HepG2 (cell line): Measurements from ENCODE around the gene EFNA2. TPM values are rescaled to one million over a fixed set of nuclear protein-coding genes. Genes with fewer than 3 reads are reported as not detected.

ENCODE experiments used
- ATAC-seq: fragments of 200-7000 bp; cut with Tn5 transposase; 3 replicates; pipeline ENCODE4 v1.9.1; 2020; ENCODE audit warnings: mild to moderate bottlenecking, moderate library complexity
- BruUV-seq: library from RNA; stranded (reverse); fragments of 400-500 nt; replicated peaks from 2 replicates; lab custom pipeline; 2021; lab: Mats Ljungman, UMichigan
- CTCF ChIA-PET: fragments of 300-600 bp; formaldehyde crosslinking; extraction: SDS; loops from one replicate; lab custom pipeline; 2021; ENCODE audit warnings: low total read pairs, inconsistent platforms, low intra/inter-chr PET ratio; lab: Yijun Ruan, JAX
- POLR2A ChIA-PET: fragments of 350-600 bp; sonication (Branson Sonifier 250); formaldehyde crosslinking; loops from one replicate; lab custom pipeline; 2020; ENCODE audit warnings: antibody characterized with exemption, inconsistent platforms; lab: Yijun Ruan, JAX
- DNase-seq: peaks from one replicate; pipeline ENCODE4 v3.0.0-alpha.2; 2015; ENCODE audit warnings: low spot score
- FAIRE-seq: peaks from 3 replicates; lab custom pipeline; 2011; peaks lifted over from hg19 to GRCh38; lab: Jason Lieb, UNC
- H2AFZ ChIP-seq: one replicate; pipeline ENCODE4 v1.6.1; 2011; ENCODE audit warnings: low read length, inconsistent platforms
- H3K27ac ChIP-seq: fragments of 300-600 bp; 3 replicates; pipeline ENCODE4 v1.8.0; 2011; ENCODE audit warnings: mixed run types, mild to moderate bottlenecking, mixed read lengths, low read length, inconsistent platforms; ENCODE audit not compliant: insufficient read depth; ENCODE audit errors: extremely low read length
- H3K27me3 ChIP-seq, 2 experiments: fragments of 200-600 bp in 1 of 2; 2 replicates in 1 of 2; 3 replicates in 1 of 2; pipeline versions ENCODE4 v1.6.0 to v1.8.0; 2011; ENCODE audit warnings: low read length in 2 of 2, mild to moderate bottlenecking in 2 of 2, moderate library complexity in 2 of 2, inconsistent platforms in 1 of 2; ENCODE audit not compliant: insufficient read depth in 2 of 2, control insufficient read depth in 1 of 2
- H3K36me3 ChIP-seq, 2 experiments: fragments of 200-600 bp in 1 of 2; replicated peaks in 1 of 2; 2 replicates in 1 of 2; 3 replicates in 1 of 2; pipeline versions ENCODE4 v1.5.1 to v1.8.0; 2011; ENCODE audit warnings: low read length in 2 of 2, inconsistent platforms in 1 of 2; ENCODE audit not compliant: insufficient read depth in 2 of 2, control insufficient read depth in 1 of 2
- H3K4me1 ChIP-seq: 2 replicates; pipeline ENCODE4 v1.5.1; 2012; ENCODE audit warnings: low read length, inconsistent platforms; ENCODE audit not compliant: insufficient read depth
- H3K4me2 ChIP-seq: 2 replicates; pipeline ENCODE4 v1.6.0; 2011; ENCODE audit warnings: low read depth, low read length, inconsistent platforms
- H3K4me3 ChIP-seq, 3 experiments: fragments of 200-600 bp in 1 of 3; sonication (generic), shearing (Covaris generic) in 1 of 3; replicated peaks in 1 of 3; 2 replicates each; pipeline ENCODE4 v1.5.1; 2011 to 2016; ENCODE audit warnings: low read length in 3 of 3, inconsistent platforms in 2 of 3, low read depth in 2 of 3, mild to moderate bottlenecking in 2 of 3, control low read depth in 1 of 3, mixed read lengths in 1 of 3; ENCODE audit not compliant: insufficient read depth in 1 of 3
- H3K79me2 ChIP-seq: one replicate; pipeline ENCODE4 v1.6.1; 2011; ENCODE audit warnings: low read length, inconsistent platforms; ENCODE audit not compliant: insufficient read depth
- H3K9ac ChIP-seq: 2 replicates; pipeline ENCODE4 v1.6.0; 2011; ENCODE audit warnings: mild to moderate bottlenecking, low read depth, low read length, inconsistent platforms; ENCODE audit not compliant: insufficient read depth
- H3K9me3 ChIP-seq: 2 replicates; pipeline ENCODE4 v1.5.1; 2012; ENCODE audit warnings: mild to moderate bottlenecking, low read length
- H4K20me1 ChIP-seq: 2 replicates; pipeline ENCODE4 v1.6.0; 2011; ENCODE audit warnings: inconsistent platforms, mild to moderate bottlenecking, low read length, moderate library complexity; ENCODE audit not compliant: insufficient read depth
- ADNP ChIP-seq: sonication (generic); formaldehyde crosslinking; IDR thresholded peaks from 2 replicates; pipeline ENCODE4 v1.4.0; 2020; ENCODE audit warnings: missing genetic modification reagents
- BORCS8-MEF2B ChIP-seq: sonication (generic); formaldehyde crosslinking; IDR thresholded peaks from 2 replicates; pipeline ENCODE4 v1.8.0; 2022; ENCODE audit warnings: mild to moderate bottlenecking, missing genetic modification reagents
- FOXO1 ChIP-seq: sonication (generic); formaldehyde crosslinking; IDR thresholded peaks from 2 replicates; pipeline ENCODE4 v1.4.0; 2020; ENCODE audit warnings: missing genetic modification reagents
- KDM2A ChIP-seq: sonication (generic); formaldehyde crosslinking; IDR thresholded peaks from 2 replicates; pipeline ENCODE4 v1.4.0; 2020; ENCODE audit warnings: low read depth, missing genetic modification reagents, borderline replicate concordance
- MED1 ChIP-seq: sonication (generic); formaldehyde crosslinking; IDR thresholded peaks from 2 replicates; pipeline ENCODE4 v1.4.0; 2020; ENCODE audit warnings: missing genetic modification reagents
- SAFB2 ChIP-seq: sonication (generic); formaldehyde crosslinking; IDR thresholded peaks from 2 replicates; pipeline ENCODE4 v1.5.1; 2020; ENCODE audit warnings: missing genetic modification reagents, low read depth, mild to moderate bottlenecking, borderline replicate concordance
- SIN3A ChIP-seq: IDR thresholded peaks from 2 replicates; pipeline ENCODE4 v1.6.1; 2011; ENCODE audit warnings: low read depth, mild to moderate bottlenecking, control low read depth, low read length, borderline replicate concordance
- SPEN ChIP-seq: sonication (generic); formaldehyde crosslinking; IDR thresholded peaks from 2 replicates; pipeline ENCODE4 v1.5.1; 2020; ENCODE audit warnings: low read depth, mild to moderate bottlenecking, missing genetic modification reagents
- ZBTB14 ChIP-seq: sonication (generic); formaldehyde crosslinking; IDR thresholded peaks from 2 replicates; pipeline ENCODE4 v1.4.0; 2020; ENCODE audit warnings: missing genetic modification reagents
- ZFX ChIP-seq: sonication (generic); formaldehyde crosslinking; IDR thresholded peaks from 2 replicates; pipeline ENCODE4 v1.4.0; 2020; ENCODE audit warnings: mild to moderate bottlenecking, low read depth, missing genetic modification reagents, moderate library complexity
- ZNF274 ChIP-seq: sonication (generic); formaldehyde crosslinking; IDR thresholded peaks from 2 replicates; pipeline ENCODE4 v1.5.1; 2020; ENCODE audit warnings: mild to moderate bottlenecking, missing genetic modification reagents
- ZNF296 ChIP-seq: sonication (generic); formaldehyde crosslinking; conservative IDR thresholded peaks from 2 replicates; pipeline ENCODE4 v1.5.0; 2020; ENCODE audit warnings: mild to moderate bottlenecking, missing genetic modification reagents
- ZNF768 ChIP-seq: sonication (generic); formaldehyde crosslinking; IDR thresholded peaks from 2 replicates; pipeline ENCODE4 v1.4.0; 2020; ENCODE audit warnings: missing genetic modification reagents
- ZSCAN25 ChIP-seq: sonication (generic); formaldehyde crosslinking; IDR thresholded peaks from 2 replicates; pipeline ENCODE4 v1.8.0; 2022; ENCODE audit warnings: mild to moderate bottlenecking, missing genetic modification reagents
- WGBS: methylation state at CpG from one replicate; pipeline ENCODE4 v1.1.6; 2017; ENCODE audit warnings: low lambda C conversion rate; 5-methylcytosine and 5-hydroxymethylcytosine counted together
- in situ Hi-C: cut with HindIII; loops from 2 replicates; pipeline ENCODE4 v1.10.0; 2017; ENCODE audit warnings: low pct_unique_long_range_greater_than_20kb; ENCODE audit not compliant: extremely low pct_ligation_motif_present
- intact Hi-C: fragments of 100-400 bp; cut with micrococcal nuclease; formaldehyde crosslinking; loops from one replicate; pipeline ENCODE4 v1.10.0; 2022; ENCODE audit not compliant: unreplicated experiment
- polyA plus RNA-seq, 8 experiments: library from polyadenylated mRNA; depleted of rRNA in 3 of 8; stranded (reverse) in 7 of 8; unstranded in 1 of 8; fragments of >200 nt; fragmentation: Illumina TruSeq in 4 of 8; extraction: Trizol in 4 of 8; gene quantifications; 2 replicates each; pipeline versions ENCODE4 v1.2.1 to v1.2.3, GENCODE V29; 2011 to 2016; ENCODE audit warnings: low read depth in 4 of 8, missing spikeins in 1 of 8, mixed read lengths in 1 of 8; ENCODE audit not compliant: insufficient read depth in 1 of 8
- total RNA-seq, 5 experiments: library from RNA; depleted of rRNA; stranded (reverse); fragments of >200 nt; fragmentation: Illumina TruSeq; extraction: Trizol; gene quantifications; 2 replicates each; pipeline ENCODE4 v1.2.3, GENCODE V29; 2016; ENCODE audit warnings: low read depth in 1 of 5
- TF ChIP-seq, protein P1 (sequence below): sonication (generic); formaldehyde crosslinking; IDR thresholded peaks from 2 replicates; pipeline ENCODE4 v1.4.0; 2020; ENCODE audit warnings: missing genetic modification reagents, borderline replicate concordance
- TF ChIP-seq, protein P2 (sequence below): sonication (generic); formaldehyde crosslinking; IDR thresholded peaks from 2 replicates; pipeline ENCODE4 v1.4.0; 2020; ENCODE audit warnings: mild to moderate bottlenecking, missing genetic modification reagents, borderline replicate concordance

The EFNA2 gene
- total and polyA plus RNA-seq, 2 of the 13 experiments (the other 11 are each of a cell fraction or from before 2014, with no cell fraction given), result 6.0 to 9.9 TPM

- H3K79me2 ChIP-seq, result peaks cover 28% of the 10 kb centered on the region
- peaks cover 76% of the 10 kb centered on the region for H3K4me1 ChIP-seq
- in situ Hi-C loops, result no loop called here
- ChIA-PET POLR2A (interaction anchor here (0.5 to 12.8 kb wide), 10 partner anchors 8 to 239 kb away, joined by 3 to 668 read pairs (median 7); partner anchors contain the start of genes ATP5F1D, CBARP, FAM174C and GPX4), CTCF (interaction anchor here (0.7 to 3.8 kb wide), 4 partner anchors 15 to 23 kb away, joined by 4 to 60 read pairs (median 4); partner anchors contain the start of gene MIDN)
- peak overlapping the region; percentile 92 for H3K4me2 ChIP-seq
- H3K9me3 ChIP-seq, result no peaks in the 10 kb centered on the region
- peak overlapping the region; percentile 82 for H3K27ac ChIP-seq
- WGBS, result 10% methylated on average over 15 of the region's 59 CpGs
- no peaks in the 10 kb centered on the region for H3K27me3 ChIP-seq
- H2AFZ ChIP-seq, result no peak overlapping the region
- H4K20me1 ChIP-seq, result peaks cover 24% of the 10 kb centered on the region
- H3K4me3 ChIP-seq, result peak overlapping the region; percentile 58 to 90 (median 67); a peak in 5 of 6 replicates
- no TSS peak for BruUV-seq
- DNase-seq (no peak), ATAC-seq (peak; percentile 4), FAIRE-seq (no peak)
- intact Hi-C loops, result loop anchor here (1.0 kb wide), 1 partner anchor 21 kb away; no protein-coding TSS in a partner anchor
- H3K9ac ChIP-seq, result peak overlapping the region; percentile 73; the same call in 1 of the 2 replicates
- peaks cover 8 to 16% of the 10 kb centered on the region in 2 experiments for H3K36me3 ChIP-seq
- TF ChIP-seq SPEN (CRISPR knock-in tag) (peak; percentile 57), SAFB2 (CRISPR knock-in tag) (0 out of 2 replicates have a peak, but pooled peaks have one; percentile 13), ZFX (CRISPR knock-in tag) (0 out of 2 replicates have a peak, but pooled peaks have one; percentile 35), ZNF274 (no peak), MED1 (peak; percentile 48; the same call in 1 of the 2 replicates), ZSCAN25 (CRISPR knock-in tag) (peak; percentile 97), SIN3A (0 out of 2 replicates have a peak, but pooled peaks have one; percentile 0), FOXO1 (0 out of 2 replicates have a peak, but pooled peaks have one; percentile 12), ZNF296 (CRISPR knock-in tag) (0 out of 2 replicates have a peak, but pooled peaks have one; percentile 23), BORCS8-MEF2B (CRISPR knock-in tag) (0 out of 2 replicates have a peak, but pooled peaks have one; percentile 31), ADNP (CRISPR knock-in tag) (peak; percentile 0; the same call in 1 of the 2 replicates), ZBTB14 (CRISPR knock-in tag) (0 out of 2 replicates have a peak, but pooled peaks have one; percentile 23), KDM2A (peak; percentile 26; the same call in 1 of the 2 replicates), ZNF768 (CRISPR knock-in tag) (peak; percentile 24; the same call in 1 of the 2 replicates)
- TF ChIP-seq, protein P1, sequence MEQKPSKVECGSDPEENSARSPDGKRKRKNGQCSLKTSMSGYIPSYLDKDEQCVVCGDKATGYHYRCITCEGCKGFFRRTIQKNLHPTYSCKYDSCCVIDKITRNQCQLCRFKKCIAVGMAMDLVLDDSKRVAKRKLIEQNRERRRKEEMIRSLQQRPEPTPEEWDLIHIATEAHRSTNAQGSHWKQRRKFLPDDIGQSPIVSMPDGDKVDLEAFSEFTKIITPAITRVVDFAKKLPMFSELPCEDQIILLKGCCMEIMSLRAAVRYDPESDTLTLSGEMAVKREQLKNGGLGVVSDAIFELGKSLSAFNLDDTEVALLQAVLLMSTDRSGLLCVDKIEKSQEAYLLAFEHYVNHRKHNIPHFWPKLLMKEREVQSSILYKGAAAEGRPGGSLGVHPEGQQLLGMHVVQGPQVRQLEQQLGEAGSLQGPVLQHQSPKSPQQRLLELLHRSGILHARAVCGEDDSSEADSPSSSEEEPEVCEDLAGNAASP (CRISPR knock-in tag), result peak; percentile 26; the same call in 1 of the 2 replicates
- TF ChIP-seq, protein P2, sequence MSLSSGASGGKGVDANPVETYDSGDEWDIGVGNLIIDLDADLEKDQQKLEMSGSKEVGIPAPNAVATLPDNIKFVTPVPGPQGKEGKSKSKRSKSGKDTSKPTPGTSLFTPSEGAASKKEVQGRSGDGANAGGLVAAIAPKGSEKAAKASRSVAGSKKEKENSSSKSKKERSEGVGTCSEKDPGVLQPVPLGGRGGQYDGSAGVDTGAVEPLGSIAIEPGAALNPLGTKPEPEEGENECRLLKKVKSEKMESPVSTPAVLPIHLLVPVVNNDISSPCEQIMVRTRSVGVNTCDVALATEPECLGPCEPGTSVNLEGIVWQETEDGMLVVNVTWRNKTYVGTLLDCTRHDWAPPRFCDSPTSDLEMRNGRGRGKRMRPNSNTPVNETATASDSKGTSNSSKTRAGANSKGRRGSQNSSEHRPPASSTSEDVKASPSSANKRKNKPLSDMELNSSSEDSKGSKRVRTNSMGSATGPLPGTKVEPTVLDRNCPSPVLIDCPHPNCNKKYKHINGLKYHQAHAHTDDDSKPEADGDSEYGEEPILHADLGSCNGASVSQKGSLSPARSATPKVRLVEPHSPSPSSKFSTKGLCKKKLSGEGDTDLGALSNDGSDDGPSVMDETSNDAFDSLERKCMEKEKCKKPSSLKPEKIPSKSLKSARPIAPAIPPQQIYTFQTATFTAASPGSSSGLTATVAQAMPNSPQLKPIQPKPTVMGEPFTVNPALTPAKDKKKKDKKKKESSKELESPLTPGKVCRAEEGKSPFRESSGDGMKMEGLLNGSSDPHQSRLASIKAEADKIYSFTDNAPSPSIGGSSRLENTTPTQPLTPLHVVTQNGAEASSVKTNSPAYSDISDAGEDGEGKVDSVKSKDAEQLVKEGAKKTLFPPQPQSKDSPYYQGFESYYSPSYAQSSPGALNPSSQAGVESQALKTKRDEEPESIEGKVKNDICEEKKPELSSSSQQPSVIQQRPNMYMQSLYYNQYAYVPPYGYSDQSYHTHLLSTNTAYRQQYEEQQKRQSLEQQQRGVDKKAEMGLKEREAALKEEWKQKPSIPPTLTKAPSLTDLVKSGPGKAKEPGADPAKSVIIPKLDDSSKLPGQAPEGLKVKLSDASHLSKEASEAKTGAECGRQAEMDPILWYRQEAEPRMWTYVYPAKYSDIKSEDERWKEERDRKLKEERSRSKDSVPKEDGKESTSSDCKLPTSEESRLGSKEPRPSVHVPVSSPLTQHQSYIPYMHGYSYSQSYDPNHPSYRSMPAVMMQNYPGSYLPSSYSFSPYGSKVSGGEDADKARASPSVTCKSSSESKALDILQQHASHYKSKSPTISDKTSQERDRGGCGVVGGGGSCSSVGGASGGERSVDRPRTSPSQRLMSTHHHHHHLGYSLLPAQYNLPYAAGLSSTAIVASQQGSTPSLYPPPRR (CRISPR knock-in tag), result peak; percentile 43; the same call in 1 of the 2 replicates
Measured at GRCh38 chr19:1266916-1267476, 18.7 kb upstream of the EFNA2 start.
